ENCODE measurements around the gene PDLIM7. TPM values are rescaled to one million over a fixed set of nuclear protein-coding genes. Genes with fewer than 3 reads are reported as not detected.
A peak's percentile ranks its signal among the peaks of the same experiment; 100 is the strongest.

Gene PDLIM7
- total and polyA plus RNA-seq, 2 of the 8 experiments (the other 6 are each of a cell fraction or from before 2014, with no cell fraction given), result 67.3 to 94.2 TPM

GRCh38 chr5:177487975-177488374 is 9.4 kb downstream of the PDLIM7 start:
- Histone ChIP-seq H3K18ac (ENCODE audit: extremely low read depth, low read length) (no peak overlapping the region), H2BK5ac (ENCODE audit: low read depth, low read length) (no peak overlapping the region), H2AK5ac (ENCODE audit: low read depth, low read length) (no peak overlapping the region), H4K5ac (ENCODE audit: insufficient read length, low read depth, low read length) (no peak overlapping the region), H3K23me2 (ENCODE audit: low read depth, low read length) (no peaks in the 10 kb centered on the region; the same call in 1 of the 2 replicates), H3K56ac (replicated peaks; ENCODE audit: insufficient read length, low read depth, low read length) (no peak overlapping the region), H3K9ac (replicated peaks in 1 of 4; ENCODE audit: extremely low read depth in 1 of 4, low read depth in 3 of 4, low read length in 3 of 4) (no peak overlapping the region), H3K36me3 (ENCODE audit: control insufficient read depth in 2 of 4, insufficient read depth in 4 of 4, low read length in 3 of 4) (peaks cover 24 to 66% (median 47%) of the 10 kb centered on the region in 4 experiments), H3K4me1 (replicated peaks in 1 of 4; ENCODE audit: control insufficient read depth in 3 of 4, insufficient read depth in 4 of 4, low read length in 3 of 4) (peaks cover 0 to 5% (median 3%) of the 10 kb centered on the region in 4 experiments; a peak in 5 of 7 replicates), H2BK15ac (ENCODE audit: low read length) (no peak overlapping the region), H2BK12ac (ENCODE audit: low read depth, low read length) (no peak overlapping the region), H3K14ac (ENCODE audit: insufficient read length) (no peak overlapping the region), H4K20me1 (replicated peaks in 1 of 2; ENCODE audit: control insufficient read depth in 1 of 2, insufficient read depth in 2 of 2, low read length in 2 of 2) (peaks cover 7 to 17% of the 10 kb centered on the region in 2 experiments), H3K27ac (ENCODE audit: low read depth, low read length) (no peak overlapping the region), H2BK120ac (replicated peaks; ENCODE audit: low read depth, low read length) (no peak overlapping the region), H3K4me2 (ENCODE audit: insufficient read depth in 1 of 2, low read depth in 2 of 2, low read length in 2 of 2) (no peak overlapping the region), H3K4ac (replicated peaks; ENCODE audit: insufficient read length, low read depth, low read length) (no peak overlapping the region), H2BK20ac (ENCODE audit: low read length) (no peak overlapping the region), H3K9me3 (ENCODE audit: insufficient read depth in 2 of 2, low read depth in 1 of 2, low read length in 1 of 2) (no peaks in the 10 kb centered on the region), H3K4me3 (ENCODE audit: extremely low read depth in 1 of 4, insufficient read depth in 2 of 4, low read depth in 3 of 4, low read length in 4 of 4) (no peak overlapping the region), H3K23ac (ENCODE audit: insufficient read length) (no peak overlapping the region), H2AFZ (ENCODE audit: low read length) (no peak overlapping the region), H4K91ac (replicated peaks; ENCODE audit: insufficient read length, low read length) (no peak overlapping the region), H3K27me3 (replicated peaks in 1 of 4; ENCODE audit: control insufficient read depth in 3 of 4, extremely low read depth in 1 of 4, insufficient read depth in 3 of 4, low read length in 3 of 4) (no peaks in the 10 kb centered on the region), H3K79me2 (ENCODE audit: control insufficient read depth in 1 of 2, insufficient read depth in 2 of 2, low read length in 2 of 2) (no peaks in the 10 kb centered on the region), H4K8ac (ENCODE audit: extremely low read depth, insufficient read depth, low read length) (no peak overlapping the region; the same call in 1 of the 2 replicates), H3K79me1 (ENCODE audit: low read depth, low read length) (peaks cover 7% of the 10 kb centered on the region; the same call in 1 of the 2 replicates)
- FAIRE-seq (no peak), DNase-seq (ENCODE audit: low read depth in 1 of 2, low spot score in 2 of 2) (no peak)
- POLR2A ChIA-PET (ENCODE audit: partially characterized antibody), result interaction anchor here (0.6 to 67.5 kb wide), 3 partner anchors 8 to 123 kb away, joined by 3 to 3349 read pairs (median 3349); partner anchors contain the start of genes DBN1, DOK3, PDLIM7 and PRR7
- CTCF ChIA-PET (ENCODE audit: partially characterized antibody), result interaction anchor here (0.9 to 12.7 kb wide), 9 partner anchors 8 to 56 kb away, joined by 3 to 306 read pairs (median 7); partner anchors contain the start of genes DDX41, DOK3 and PDLIM7
- WGBS, 2 experiments (ENCODE audit: extremely low coverage in 1 of 2, insufficient coverage in 1 of 2, insufficient read length in 1 of 2, insufficient replicate concordance in 2 of 2, low coverage in 1 of 2, low lambda C conversion rate in 2 of 2, missing lambda C conversion rate in 1 of 2), result 96% methylated on average over 15 of the region's 15 CpGs; no CpG with 5 or more reads in 1 of the 2 experiments
- TF ChIP-seq POLR2AphosphoS5 (IDR thresholded peaks at IDR 0.05; ENCODE audit: low read depth, low read length) (peak; percentile 33; the same call in 1 of the 2 replicates), RAD21 (IDR thresholded peaks at IDR 0.05 in 1 of 2, conservative IDR thresholded peaks at IDR 0.05 in 1 of 2; ENCODE audit: low read depth in 2 of 2, low read length in 2 of 2) (no peak; a peak in 1 of 4 replicates), HDAC2 (IDR thresholded peaks at IDR 0.05; ENCODE audit: borderline replicate concordance in 1 of 2, low read depth in 2 of 2, low read length in 2 of 2) (no peak), CREB1 (IDR thresholded peaks at IDR 0.05) (no peak), POLR2A (IDR thresholded peaks at IDR 0.05; ENCODE audit: control extremely low read depth in 1 of 2, low read depth in 2 of 2, low read length in 2 of 2) (peak in 1 of 2 experiments; percentile 13; a peak in 1 of 3 replicates), CHD1 (IDR thresholded peaks at IDR 0.05; ENCODE audit: low read depth, low read length) (no peak), SUZ12 (IDR thresholded peaks at IDR 0.05; ENCODE audit: low read length) (no peak), BRCA1 (IDR thresholded peaks at IDR 0.05; ENCODE audit: low read depth, low read length) (no peak), TAF7 (optimal IDR thresholded peaks at IDR 0.05; ENCODE audit: borderline replicate concordance, low read depth, low read length) (no peak), RNF2 (IDR thresholded peaks at IDR 0.05; ENCODE audit: borderline replicate concordance, low read depth, low read length, missing control alignments, poor library complexity, severe bottlenecking) (no peak), RBBP5 (IDR thresholded peaks at IDR 0.05; ENCODE audit: borderline replicate concordance, low read depth, low read length) (no peak), CBX5 (IDR thresholded peaks at IDR 0.05; ENCODE audit: low read depth, low read length) (no peak)

Measured in H1 (cell line).